Right lobe of liver (tissue), 4 donors: Measurements from ENCODE around the gene AARS2.

Experiments used
- POLR2A ChIP-seq: fragments of 450-650 bp; IDR thresholded peaks from one replicate; pipeline ENCODE4 v1.6.1; 2017; ENCODE audit warnings: antibody characterized with exemption, mild to moderate bottlenecking
- TF ChIP-seq, protein P1 (sequence below), 4 donors: fragments of 200-600 bp in 3 of 4; fragments of 450-650 bp in 1 of 4; IDR thresholded peaks; one replicate each; pipeline versions ENCODE4 v1.5.1 to v1.8.0; 2016 to 2022; ENCODE audit warnings: antibody characterized with exemption in 4 of 4, mild to moderate bottlenecking in 2 of 4
- donor health status: DM: no; HTN: no; CAD: no.
- donor health status: DM: no; HTN: no; CAD: no.
- donor health status: DM: no; HTN: yes; CAD: no.

DNA sequence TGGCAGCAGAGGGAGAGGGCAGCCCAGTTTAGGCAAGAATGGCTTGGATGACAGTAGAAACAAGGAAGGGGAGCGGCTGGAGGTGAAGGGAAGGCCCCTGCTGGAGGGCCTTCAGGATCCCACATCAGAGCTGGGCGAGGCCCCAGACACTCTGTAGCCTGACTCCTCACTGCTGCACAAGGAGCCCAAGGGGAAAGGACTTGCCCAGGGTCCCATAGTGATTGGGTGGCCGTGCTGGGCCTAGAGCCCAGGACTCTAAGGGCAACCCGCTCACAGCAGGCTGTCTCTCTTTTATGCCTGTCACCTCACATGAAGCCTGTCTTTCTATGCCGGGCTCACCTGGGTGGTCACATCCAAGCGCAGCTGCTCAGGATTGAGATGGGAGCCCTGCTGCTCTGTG, 9.3 kb downstream of the AARS2 start:
- TF ChIP-seq, protein P1, sequence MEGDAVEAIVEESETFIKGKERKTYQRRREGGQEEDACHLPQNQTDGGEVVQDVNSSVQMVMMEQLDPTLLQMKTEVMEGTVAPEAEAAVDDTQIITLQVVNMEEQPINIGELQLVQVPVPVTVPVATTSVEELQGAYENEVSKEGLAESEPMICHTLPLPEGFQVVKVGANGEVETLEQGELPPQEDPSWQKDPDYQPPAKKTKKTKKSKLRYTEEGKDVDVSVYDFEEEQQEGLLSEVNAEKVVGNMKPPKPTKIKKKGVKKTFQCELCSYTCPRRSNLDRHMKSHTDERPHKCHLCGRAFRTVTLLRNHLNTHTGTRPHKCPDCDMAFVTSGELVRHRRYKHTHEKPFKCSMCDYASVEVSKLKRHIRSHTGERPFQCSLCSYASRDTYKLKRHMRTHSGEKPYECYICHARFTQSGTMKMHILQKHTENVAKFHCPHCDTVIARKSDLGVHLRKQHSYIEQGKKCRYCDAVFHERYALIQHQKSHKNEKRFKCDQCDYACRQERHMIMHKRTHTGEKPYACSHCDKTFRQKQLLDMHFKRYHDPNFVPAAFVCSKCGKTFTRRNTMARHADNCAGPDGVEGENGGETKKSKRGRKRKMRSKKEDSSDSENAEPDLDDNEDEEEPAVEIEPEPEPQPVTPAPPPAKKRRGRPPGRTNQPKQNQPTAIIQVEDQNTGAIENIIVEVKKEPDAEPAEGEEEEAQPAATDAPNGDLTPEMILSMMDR (IDR thresholded peaks at IDR 0.05): no peak
- TF ChIP-seq POLR2A: no peak
